ENCODE data around the gene INHBA. TPM values are rescaled to one million over a fixed set of nuclear protein-coding genes. Genes with fewer than 3 reads are reported as not detected.

INHBA gene
- polyA plus RNA-seq, 1 donor from 2014 or later, result 0.19 TPM

- Histone ChIP-seq H3K4me3 (ENCODE audit: low read length) (no peak overlapping the region), H3K4me2 (ENCODE audit: low read length) (no peak overlapping the region), H3K9me2 (ENCODE audit: insufficient read depth, low read length) (no peaks in the 10 kb centered on the region), H3F3A (ENCODE audit: insufficient read depth, low read length, poor library complexity, severe bottlenecking) (no peaks in the 10 kb centered on the region), H3K9ac (ENCODE audit: low read length) (no peak overlapping the region), H3K27me3 (ENCODE audit: insufficient read depth, low read depth, low read length) (no peaks in the 10 kb centered on the region), H2AFZ (ENCODE audit: low read depth, low read length) (no peak overlapping the region), H4K20me1 (ENCODE audit: insufficient read depth) (no peaks in the 10 kb centered on the region), H3K27ac (ENCODE audit: low read length) (no peak overlapping the region), H3K79me2 (replicated peaks; ENCODE audit: insufficient read depth, low read length) (no peaks in the 10 kb centered on the region), H3K36me3 (ENCODE audit: insufficient read depth, low read length) (no peaks in the 10 kb centered on the region), H3K9me3 (ENCODE audit: low read length) (no peaks in the 10 kb centered on the region)
- TF ChIP-seq TAF1 (IDR thresholded peaks at IDR 0.05; ENCODE audit: low read depth) (no peak), CTCF (IDR thresholded peaks at IDR 0.05; ENCODE audit: poor library complexity, severe bottlenecking) (no peak), SMC3 (conservative IDR thresholded peaks at IDR 0.05; ENCODE audit: poor library complexity) (no peak), EZH2 (IDR thresholded peaks at IDR 0.05; ENCODE audit: borderline replicate concordance, insufficient read depth, low read length, poor library complexity, severe bottlenecking) (no peak), EP300 (conservative IDR thresholded peaks at IDR 0.05; ENCODE audit: poor library complexity, severe bottlenecking) (no peak), RAD21 (conservative IDR thresholded peaks at IDR 0.05) (no peak), POLR2AphosphoS5 (IDR thresholded peaks at IDR 0.05) (no peak), MXI1 (conservative IDR thresholded peaks at IDR 0.05; ENCODE audit: poor library complexity, severe bottlenecking) (no peak), REST (IDR thresholded peaks at IDR 0.05; ENCODE audit: borderline replicate concordance) (no peak)
Observed at GRCh38 chr7:41745451-41745850, 42.6 kb upstream of the INHBA start.

- Histone ChIP-seq H3K4me3 (ENCODE audit: low read length) (no peak overlapping the region), H3K9me3 (ENCODE audit: low read length) (no peaks in the 10 kb centered on the region), H3K36me3 (ENCODE audit: insufficient read depth, low read length) (no peaks in the 10 kb centered on the region), H2AFZ (ENCODE audit: low read depth, low read length) (no peak overlapping the region), H3K79me2 (replicated peaks; ENCODE audit: insufficient read depth, low read length) (no peaks in the 10 kb centered on the region), H4K20me1 (ENCODE audit: insufficient read depth) (no peaks in the 10 kb centered on the region), H3K27me3 (ENCODE audit: insufficient read depth, low read depth, low read length) (no peaks in the 10 kb centered on the region), H3K9me2 (ENCODE audit: insufficient read depth, low read length) (no peaks in the 10 kb centered on the region), H3K27ac (ENCODE audit: low read length) (no peak overlapping the region), H3F3A (ENCODE audit: insufficient read depth, low read length, poor library complexity, severe bottlenecking) (no peaks in the 10 kb centered on the region), H3K4me2 (ENCODE audit: low read length) (no peak overlapping the region), H3K9ac (ENCODE audit: low read length) (no peak overlapping the region)
- TF ChIP-seq EP300 (conservative IDR thresholded peaks at IDR 0.05; ENCODE audit: poor library complexity, severe bottlenecking), result no peak
- no peak for TF ChIP-seq EZH2 (IDR thresholded peaks at IDR 0.05; ENCODE audit: borderline replicate concordance, insufficient read depth, low read length, poor library complexity, severe bottlenecking)
- TF ChIP-seq POLR2AphosphoS5 (IDR thresholded peaks at IDR 0.05), result no peak
- TF ChIP-seq SMC3 (conservative IDR thresholded peaks at IDR 0.05; ENCODE audit: poor library complexity), result no peak
- TF ChIP-seq RAD21 (conservative IDR thresholded peaks at IDR 0.05), result no peak
- no peak for TF ChIP-seq MXI1 (conservative IDR thresholded peaks at IDR 0.05; ENCODE audit: poor library complexity, severe bottlenecking)
- TF ChIP-seq REST (IDR thresholded peaks at IDR 0.05; ENCODE audit: borderline replicate concordance), result no peak
- no peak for TF ChIP-seq TAF1 (IDR thresholded peaks at IDR 0.05; ENCODE audit: low read depth)
- no peak for TF ChIP-seq CTCF (IDR thresholded peaks at IDR 0.05; ENCODE audit: poor library complexity, severe bottlenecking)
Observed at GRCh38 chr7:41744161-41744560, 41.3 kb upstream of the INHBA start.

Measured in neural cell (in vitro differentiated cells).